Activated CD4-positive, CD25-positive, alpha-beta regulatory T cell treated with anti-CD3 and anti-CD28 coated beads, Interleukin-2, amount 50 U/mL, for 72 hours (primary cell): ENCODE data around the gene SUB1.
"Not testable (repeated sequence)": the region's sequence is repeated elsewhere in the genome, so short reads cannot be mapped to it uniquely, and the experiment has no call there.

Experiments used
- DNase-seq: peaks from one replicate; pipeline ENCODE4 v3.0.0; 2021

SUB1 gene

GRCh38 chr5:32566319-32567111, 18.8 kb upstream of the SUB1 start:
- no peak for DNase-seq

GRCh38 chr5:32571128-32571527, 14.2 kb upstream of the SUB1 start:
- no peak for DNase-seq

GRCh38 chr5:32572778-32573480, 12.4 kb upstream of the SUB1 start:
- DNase-seq: no peak

GRCh38 chr5:32573481-32573854, 11.9 kb upstream of the SUB1 start:
- not testable (repeated sequence) for DNase-seq

- no peak for DNase-seq
These were observed 10.7 kb upstream of the SUB1 start for GRCh38 chr5:32574540-32575175.

GRCh38 chr5:32578363-32578762, 7.0 kb upstream of the SUB1 start:
- DNase-seq: no peak

GRCh38 chr5:32578764-32579163, 6.6 kb upstream of the SUB1 start:
- DNase-seq: no peak

- no peak for DNase-seq
These were observed 4.2 kb upstream of the SUB1 start for GRCh38 chr5:32581010-32581785.

GRCh38 chr5:32583582-32584232, 1.6 kb upstream of the SUB1 start:
- DNase-seq: no peak

- DNase-seq: no peak
These were observed 711 bp upstream of the SUB1 start for GRCh38 chr5:32584646-32585045.

GRCh38 chr5:32585122-32585445, 273 bp upstream of the SUB1 start:
- no peak for DNase-seq

GRCh38 chr5:32586276-32586599, 881 bp downstream of the SUB1 start:
- no peak for DNase-seq

- no peak for DNase-seq
These were observed 1.8 kb downstream of the SUB1 start for GRCh38 chr5:32587067-32587551.

GRCh38 chr5:32589416-32589815, 4.1 kb downstream of the SUB1 start:
- no peak for DNase-seq

- DNase-seq: no peak
These were observed 4.8 kb downstream of the SUB1 start for GRCh38 chr5:32589942-32590869.

- no peak for DNase-seq
These were observed 9.8 kb downstream of the SUB1 start for GRCh38 chr5:32595118-32595517.

GRCh38 chr5:32597041-32597629, 11.8 kb downstream of the SUB1 start:
- no peak for DNase-seq

- no peak for DNase-seq
These were observed 13.0 kb downstream of the SUB1 start for GRCh38 chr5:32598260-32598937.

GRCh38 chr5:32598997-32599549, 13.7 kb downstream of the SUB1 start:
- DNase-seq: no peak

- DNase-seq: no peak
These were observed 14.8 kb downstream of the SUB1 start for GRCh38 chr5:32600054-32600622.
